ENCODE measurements around the gene COL7A1. TPM values are rescaled to one million over a fixed set of nuclear protein-coding genes. Genes with fewer than 3 reads are reported as not detected.

The COL7A1 gene
- total and polyA plus RNA-seq, 4 donors: 4.3 to 18.7 (median 8.5) TPM

GRCh38 chr3:48581621-48582481 lies 13.3 kb downstream of the COL7A1 start:
- H3K4me1 ChIP-seq (ENCODE audit: control insufficient read depth in 5 of 5, insufficient read depth in 5 of 5, low read length in 5 of 5): no peaks in the 10 kb centered on the region
- TF ChIP-seq CTCF (IDR thresholded peaks at IDR 0.05; ENCODE audit: control extremely low read depth, extremely low read depth): no peak
- peaks cover 0 to 4% (median 0%) of the 10 kb centered on the region in 4 donors for H3K36me3 ChIP-seq (ENCODE audit: control insufficient read depth in 4 of 4, insufficient read depth in 4 of 4, low read length in 4 of 4)
- no peaks in the 10 kb centered on the region for H3K9me3 ChIP-seq (ENCODE audit: control insufficient read depth in 4 of 4, insufficient read depth in 3 of 4, low read length in 3 of 4)
- 92 to 93% methylated on average over 13 to 14 of the region's 14 CpGs for WGBS, 2 donors
- H3K27ac ChIP-seq (ENCODE audit: low read depth in 1 of 2, low read length in 1 of 2): no peak overlapping the region
- H3K9ac ChIP-seq (ENCODE audit: insufficient read depth in 1 of 2, low read length in 2 of 2): no peak overlapping the region
- H3K4me3 ChIP-seq: no peak overlapping the region
- ATAC-seq (ENCODE audit: insufficient read depth, low FRiP score) (no peak), DNase-seq (no peak)
- H3K27me3 ChIP-seq (ENCODE audit: control insufficient read depth in 3 of 3, insufficient read depth in 3 of 3, low read length in 2 of 3): no peaks in the 10 kb centered on the region

- Histone ChIP-seq H3K4me1 (ENCODE audit: control insufficient read depth in 5 of 5, insufficient read depth in 5 of 5, low read length in 5 of 5) (no peaks in the 10 kb centered on the region), H3K36me3 (ENCODE audit: control insufficient read depth in 4 of 4, insufficient read depth in 4 of 4, low read length in 4 of 4) (peaks cover 0 to 4% (median 0%) of the 10 kb centered on the region in 4 donors), H3K9ac (ENCODE audit: insufficient read depth in 1 of 2, low read length in 2 of 2) (no peak overlapping the region), H3K9me3 (ENCODE audit: control insufficient read depth in 4 of 4, insufficient read depth in 3 of 4, low read length in 3 of 4) (no peaks in the 10 kb centered on the region), H3K4me3 (no peak overlapping the region), H3K27me3 (ENCODE audit: control insufficient read depth in 3 of 3, insufficient read depth in 3 of 3, low read length in 2 of 3) (no peaks in the 10 kb centered on the region), H3K27ac (ENCODE audit: low read depth in 1 of 2, low read length in 1 of 2) (no peak overlapping the region)
- DNase-seq (no peak), ATAC-seq (ENCODE audit: insufficient read depth, low FRiP score) (no peak)
- 81 to 95% methylated on average over 4 of the region's 4 CpGs for WGBS, 2 donors
- TF ChIP-seq CTCF (IDR thresholded peaks at IDR 0.05; ENCODE audit: control extremely low read depth, extremely low read depth): no peak
Observed at GRCh38 chr3:48576647-48577046, 18.5 kb downstream of the COL7A1 start.

- Histone ChIP-seq H3K9me3 (ENCODE audit: control insufficient read depth in 4 of 4, insufficient read depth in 3 of 4, low read length in 3 of 4) (no peaks in the 10 kb centered on the region), H3K27ac (ENCODE audit: low read depth in 1 of 2, low read length in 1 of 2) (no peak overlapping the region), H3K36me3 (ENCODE audit: control insufficient read depth in 4 of 4, insufficient read depth in 4 of 4, low read length in 4 of 4) (peaks cover 0 to 4% (median 0%) of the 10 kb centered on the region in 4 donors), H3K9ac (ENCODE audit: insufficient read depth in 1 of 2, low read length in 2 of 2) (no peak overlapping the region), H3K27me3 (ENCODE audit: control insufficient read depth in 3 of 3, insufficient read depth in 3 of 3, low read length in 2 of 3) (no peaks in the 10 kb centered on the region), H3K4me1 (ENCODE audit: control insufficient read depth in 5 of 5, insufficient read depth in 5 of 5, low read length in 5 of 5) (no peaks in the 10 kb centered on the region), H3K4me3 (no peak overlapping the region)
- WGBS, 2 donors: 86 to 91% methylated on average over 17 of the region's 17 CpGs
- no peak for DNase-seq
- TF ChIP-seq CTCF (IDR thresholded peaks at IDR 0.05; ENCODE audit: control extremely low read depth, extremely low read depth): no peak
- no peak for ATAC-seq (ENCODE audit: insufficient read depth, low FRiP score)
Observed at GRCh38 chr3:48575366-48575765, 19.8 kb downstream of the COL7A1 start.

All from lung (tissue), 12 donors.